Heart left ventricle (tissue), 16 donors: ENCODE data around the gene DPH1. TPM values are rescaled to one million over a fixed set of nuclear protein-coding genes. Genes with fewer than 3 reads are reported as not detected.

ENCODE experiments used
- ATAC-seq, 4 donors: fragments of 200-7000 bp; cut with Tn5 transposase; one replicate each; pipeline ENCODE4 v1.9.1; 2020 to 2022; ENCODE audit warnings: moderate library complexity in 4 of 4, mild to moderate bottlenecking in 3 of 4, moderate number of reproducible peaks in 1 of 4
- DNase-seq, 5 donors: peaks; one replicate each; pipeline ENCODE4 v3.0.0-alpha.2; 2020
- H3K27ac ChIP-seq, 12 donors: fragments of 200-600 bp; sonication (generic) in 4 of 12; one replicate each; pipeline versions ENCODE4 v1.5.0 to v1.8.0; 2016 to 2022; ENCODE audit warnings: mild to moderate bottlenecking in 2 of 12
- H3K27me3 ChIP-seq, 9 donors: fragments of 200-600 bp; sonication (generic) in 2 of 9; one replicate each; pipeline versions ENCODE4 v1.5.1 to v1.8.0; 2016 to 2022; ENCODE audit warnings: mild to moderate bottlenecking in 3 of 9
- H3K36me3 ChIP-seq, 9 donors: fragments of 200-600 bp; sonication (generic) in 2 of 9; one replicate each; pipeline versions ENCODE4 v1.5.0 to v1.8.0; 2018 to 2022; ENCODE audit warnings: mild to moderate bottlenecking in 2 of 9
- H3K4me1 ChIP-seq, 12 donors: fragments of 200-600 bp; sonication (generic) in 4 of 12; one replicate each; pipeline versions ENCODE4 v1.5.0 to v1.8.0; 2016 to 2022; ENCODE audit warnings: mild to moderate bottlenecking in 3 of 12
- H3K4me3 ChIP-seq, 12 donors: fragments of 200-600 bp; sonication (generic) in 4 of 12; one replicate each; pipeline versions ENCODE4 v1.5.0 to v1.8.0; 2017 to 2022; ENCODE audit warnings: mild to moderate bottlenecking in 9 of 12, moderate library complexity in 4 of 12
- H3K9me3 ChIP-seq, 12 donors: fragments of 200-600 bp; sonication (generic) in 4 of 12; one replicate each; pipeline versions ENCODE4 v1.5.0 to v1.8.0; 2016 to 2022; ENCODE audit warnings: mild to moderate bottlenecking in 1 of 12
- CTCF ChIP-seq, 12 donors: fragments of 200-600 bp; sonication (generic) in 4 of 12; IDR thresholded peaks; one replicate each; pipeline versions ENCODE4 v1.5.0 to v1.8.0; 2018 to 2022; ENCODE audit warnings: antibody characterized with exemption in 12 of 12, mild to moderate bottlenecking in 5 of 12
- POLR2A ChIP-seq, 2 donors: fragments of 450-650 bp; IDR thresholded peaks; one replicate each; pipeline ENCODE4 v1.6.1; 2017; ENCODE audit warnings: antibody characterized with exemption in 2 of 2, mild to moderate bottlenecking in 2 of 2, moderate library complexity in 2 of 2
- WGBS, 4 donors: extraction: QIAGEN DNeasy Blood & Tissue Kit in 2 of 4; methylation state at CpG; one replicate each; pipeline versions ENCODE4 v1.1.5 to v1.1.7; 2013 to 2018; 5-methylcytosine and 5-hydroxymethylcytosine counted together
- intact Hi-C, 10 donors: fragments of 100-400 bp; cut with DNase I; formaldehyde crosslinking; loops; one replicate each; pipeline versions ENCODE4 v1.11.1 to v1.14.2; 2022
- polyA plus RNA-seq, 2 donors: library from polyadenylated mRNA; stranded (reverse); fragments of 200-250 nt; gene quantifications; one replicate each; pipeline ENCODE4 v1.2.3, GENCODE V29; 2013
- total RNA-seq, 9 donors: library from RNA; depleted of rRNA in 2 of 9; stranded (reverse); fragments of >200 nt in 2 of 9; fragmentation: NEBNext Ultra II Directional in 3 of 9; extraction: Animal tissue kit (Norgen Biotek cat#: 25700) in 3 of 9; gene quantifications; one replicate each; pipeline versions ENCODE4 v1.1.0 to v1.2.4, GENCODE V29; 2016 to 2023
- donor health status: ischemic (EF 13 %, LVEDD 7.1; RV severe dilation, severe dysfunction).
- donor health status: healthy with polysubstance abuse.
- donor health status: DM: no; HTN: yes; CAD: no.
- donor health status: DM: no; HTN: no; CAD: no.
- donor health status: ischemic (EF 25% LVEDD 6.9; RV normal size, moderate dysfunction).
- donor health status: ischemic (EF 25% LVEDD 5.7; RV mildly dilated, moderate dysfunction).
- donor health status: healthy.
- donor health status: DM: yes; HTN: yes; CAD: no.
- donor health status: ischemic (EF 35%, LVEDD 5.7; RV mildly dilated, moderate dysfunction).
- donor health status: nonischemic (EF 11% LVEDD 7.7; RV severe dilation, severe dysfunction).
- donor health status: DM: yes; HTN: yes; CAD: no.
- donor health status: PGD.
- donor health status: ischemic (EF 29% LVEDD 5.4; RV normal size, mild dysfunction).
- donor health status: nonischemic (EF 23%, LVEDD 6.1; RV moderate dilation, normal function).

DPH1 gene
- total and polyA plus RNA-seq, 11 donors, result 14.0 to 38.1 (median 23.4) TPM

GRCh38 chr17:2084766-2085647 is 55.1 kb downstream of the DPH1 start:
- H3K36me3 ChIP-seq, result peaks cover 0 to 24% (median 20%) of the 10 kb centered on the region in 9 donors
- no peak for TF ChIP-seq CTCF (IDR thresholded peaks at IDR 0.05)
- TF ChIP-seq POLR2A (IDR thresholded peaks at IDR 0.05), result no peak

GRCh38 chr17:2085648-2085949 is 55.6 kb downstream of the DPH1 start:
- Histone ChIP-seq H3K27me3 (no peaks in the 10 kb centered on the region), H3K4me3 (no peak overlapping the region), H3K27ac (peak overlapping the region; percentile 74 to 95 (median 90)), H3K9me3 (no peaks in the 10 kb centered on the region), H3K4me1 (peaks cover 22 to 94% (median 83%) of the 10 kb centered on the region in 12 donors), H3K36me3 (peaks cover 0 to 18% (median 14%) of the 10 kb centered on the region in 9 donors)
- intact Hi-C loops, result loop anchor here in 3 of 10 donors (2.0 to 5.0 kb wide), 3 partner anchors 17 to 92 kb away; no protein-coding TSS in a partner anchor
- DNase-seq (peak in 3 of 5 donors; percentile 73 to 81 (median 75)), ATAC-seq (peak; percentile 19 to 52 (median 38))
- TF ChIP-seq CTCF (IDR thresholded peaks at IDR 0.05), result no peak
- TF ChIP-seq POLR2A (IDR thresholded peaks at IDR 0.05), result no peak
- 8 to 21% (median 14%) methylated on average over 5 of the region's 5 CpGs for WGBS, 4 donors

More at GRCh38 chr17:2084766-2085647, 55.1 kb downstream of the DPH1 start:
- no peaks in the 10 kb centered on the region for H3K9me3 ChIP-seq
- WGBS, 4 donors, result 37 to 51% (median 43%) methylated on average over 13 of the region's 13 CpGs
- peak overlapping the region; percentile 74 to 95 (median 90) for H3K27ac ChIP-seq
- H3K4me3 ChIP-seq, result no peak overlapping the region
- H3K27me3 ChIP-seq, result no peaks in the 10 kb centered on the region
- peak in 2 of 5 donors; percentile 54 to 84 for DNase-seq
- peak; percentile 35 to 57 (median 44) for ATAC-seq
- intact Hi-C loops, result loop anchor here in 3 of 10 donors (2.0 to 5.0 kb wide), 4 partner anchors 16 to 92 kb away; no protein-coding TSS in a partner anchor
- peaks cover 22 to 88% (median 77%) of the 10 kb centered on the region in 12 donors for H3K4me1 ChIP-seq

GRCh38 chr17:2086306-2086705 is 56.4 kb downstream of the DPH1 start:
- H3K27me3 ChIP-seq, result no peaks in the 10 kb centered on the region
- intact Hi-C loops, result loop anchor here in 4 of 10 donors (2.0 to 5.0 kb wide), 3 partner anchors 24 to 91 kb away; no protein-coding TSS in a partner anchor
- H3K36me3 ChIP-seq, result peaks cover 0 to 11% (median 7%) of the 10 kb centered on the region in 9 donors
- H3K4me3 ChIP-seq, result no peak overlapping the region
- ATAC-seq (no peak), DNase-seq (no peak)
- peak overlapping the region; percentile 74 to 95 (median 90) for H3K27ac ChIP-seq
- TF ChIP-seq POLR2A (IDR thresholded peaks at IDR 0.05), result no peak
- no peak for TF ChIP-seq CTCF (IDR thresholded peaks at IDR 0.05)
- H3K4me1 ChIP-seq, result peaks cover 22 to 100% (median 89%) of the 10 kb centered on the region in 12 donors
- WGBS, 4 donors, result 54 to 74% (median 62%) methylated on average over 3 of the region's 3 CpGs
- no peaks in the 10 kb centered on the region for H3K9me3 ChIP-seq
